GM18507 (cell line): ENCODE results near the gene ACACA.
A peak's percentile ranks its signal among the peaks of the same experiment; 100 is the strongest.
"Not testable (repeated sequence)": the region's sequence is repeated elsewhere in the genome, so short reads cannot be mapped to it uniquely, and the experiment has no call there.

Experiments
- DNase-seq: peaks from one replicate; pipeline ENCODE4 v3.0.0; 2011; ENCODE audit warnings: low read depth; ENCODE audit not compliant: insufficient read length; ENCODE audit errors: extremely low spot score
- FAIRE-seq: peaks from 2 replicates; lab custom pipeline; 2011; peaks lifted over from hg19 to GRCh38; lab: Jason Lieb, UNC

The ACACA gene

GRCh38 chr17:37406635-37407461 lies at the start of gene ACACA, which contains the start of gene TADA2A:
TSS of gene ACACA (minus strand) at chr17:37406836. CDS start at chr17:37406299, 537 bp downstream.
TSS of gene TADA2A (plus strand) at chr17:37406886. CDS start at chr17:37411366, 4,480 bp downstream.
- FAIRE-seq (no peak), DNase-seq (peak; percentile 88)

- no peak for FAIRE-seq
- DNase-seq: no peak
These were observed 43.5 kb upstream of the ACACA start for GRCh38 chr17:37450112-37450511.

GRCh38 chr17:37447641-37448040 lies 41.0 kb upstream of the ACACA start:
- DNase-seq (no peak), FAIRE-seq (no peak)

GRCh38 chr17:37446027-37446426 lies 39.4 kb upstream of the ACACA start:
- no peak for FAIRE-seq
- DNase-seq: no peak

GRCh38 chr17:37441369-37442014 lies 34.9 kb upstream of the ACACA start:
- peak; percentile 28 for DNase-seq
- not testable (repeated sequence) for FAIRE-seq

GRCh38 chr17:37440424-37440823 lies 33.8 kb upstream of the ACACA start:
- no peak for FAIRE-seq
- no peak for DNase-seq

- FAIRE-seq (no peak), DNase-seq (no peak)
These were observed 31.5 kb upstream of the ACACA start for GRCh38 chr17:37438141-37438540.

GRCh38 chr17:37432671-37433070 lies 26.0 kb upstream of the ACACA start:
- DNase-seq: no peak
- FAIRE-seq: no peak

- DNase-seq: no peak
- FAIRE-seq: no peak
These were observed 23.5 kb upstream of the ACACA start for GRCh38 chr17:37430051-37430627.

GRCh38 chr17:37429453-37429852 lies 22.8 kb upstream of the ACACA start:
- FAIRE-seq (no peak), DNase-seq (no peak)

GRCh38 chr17:37429039-37429438 lies 22.4 kb upstream of the ACACA start:
- no peak for DNase-seq
- no peak for FAIRE-seq

- DNase-seq (no peak), FAIRE-seq (no peak)
These were observed 18.6 kb upstream of the ACACA start for GRCh38 chr17:37425268-37425667.

GRCh38 chr17:37422971-37423625 lies 16.5 kb upstream of the ACACA start:
- FAIRE-seq: no peak
- no peak for DNase-seq

GRCh38 chr17:37417852-37418251 lies 11.2 kb upstream of the ACACA start:
- FAIRE-seq (no peak), DNase-seq (no peak)

- DNase-seq (no peak), FAIRE-seq (no peak)
These were observed 7.4 kb upstream of the ACACA start for GRCh38 chr17:37413875-37414519.

GRCh38 chr17:37410357-37410756 lies 3.7 kb upstream of the ACACA start:
- DNase-seq (no peak), FAIRE-seq (no peak)

GRCh38 chr17:37408145-37408479 lies 1.5 kb upstream of the ACACA start:
- DNase-seq, FAIRE-seq: not testable (repeated sequence)

GRCh38 chr17:37405955-37406634 lies 541 bp downstream of the ACACA start:
- no peak for DNase-seq
- no peak for FAIRE-seq

GRCh38 chr17:37405522-37405921 lies 1.1 kb downstream of the ACACA start:
- DNase-seq, FAIRE-seq: not testable (repeated sequence)
